Panc1 (cell line): ENCODE results near the gene CCR2.

Experiments
- POLR2AphosphoS5 ChIP-seq: IDR thresholded peaks from 2 replicates; pipeline ENCODE4 v1.6.1; 2012; ENCODE audit warnings: mild to moderate bottlenecking, low read depth, low read length, moderate library complexity
- SIN3A ChIP-seq: IDR thresholded peaks from 2 replicates; pipeline ENCODE4 v1.6.1; 2012; ENCODE audit warnings: low read depth, mild to moderate bottlenecking, low read length, moderate library complexity, borderline replicate concordance; ENCODE audit not compliant: insufficient read depth
- TF ChIP-seq, protein P1 (sequence below): fragments of 450-650 bp; IDR thresholded peaks from 2 replicates; pipeline ENCODE4 v1.5.1; 2017; ENCODE audit warnings: mild to moderate bottlenecking

DNA sequence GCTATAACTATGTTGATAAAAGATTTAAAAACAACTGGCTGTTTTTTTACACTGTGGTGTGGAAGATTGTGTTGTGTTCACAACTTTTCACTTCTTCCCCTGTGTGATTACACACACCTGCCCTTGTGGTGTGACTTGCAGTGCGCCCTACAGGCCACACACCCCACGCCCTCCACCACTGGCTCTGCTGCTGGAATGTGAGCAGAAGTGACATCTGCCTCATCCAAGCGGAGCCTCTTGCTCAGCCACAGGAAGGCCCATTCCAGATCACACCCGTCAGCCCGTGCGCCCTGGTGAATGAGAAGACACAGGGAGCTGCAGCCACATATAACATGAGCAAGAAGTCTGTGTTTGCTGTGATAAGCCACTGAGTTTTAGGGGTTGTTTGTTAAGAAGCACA lies 7.0 kb downstream of the CCR2 start:
- TF ChIP-seq, protein P1, sequence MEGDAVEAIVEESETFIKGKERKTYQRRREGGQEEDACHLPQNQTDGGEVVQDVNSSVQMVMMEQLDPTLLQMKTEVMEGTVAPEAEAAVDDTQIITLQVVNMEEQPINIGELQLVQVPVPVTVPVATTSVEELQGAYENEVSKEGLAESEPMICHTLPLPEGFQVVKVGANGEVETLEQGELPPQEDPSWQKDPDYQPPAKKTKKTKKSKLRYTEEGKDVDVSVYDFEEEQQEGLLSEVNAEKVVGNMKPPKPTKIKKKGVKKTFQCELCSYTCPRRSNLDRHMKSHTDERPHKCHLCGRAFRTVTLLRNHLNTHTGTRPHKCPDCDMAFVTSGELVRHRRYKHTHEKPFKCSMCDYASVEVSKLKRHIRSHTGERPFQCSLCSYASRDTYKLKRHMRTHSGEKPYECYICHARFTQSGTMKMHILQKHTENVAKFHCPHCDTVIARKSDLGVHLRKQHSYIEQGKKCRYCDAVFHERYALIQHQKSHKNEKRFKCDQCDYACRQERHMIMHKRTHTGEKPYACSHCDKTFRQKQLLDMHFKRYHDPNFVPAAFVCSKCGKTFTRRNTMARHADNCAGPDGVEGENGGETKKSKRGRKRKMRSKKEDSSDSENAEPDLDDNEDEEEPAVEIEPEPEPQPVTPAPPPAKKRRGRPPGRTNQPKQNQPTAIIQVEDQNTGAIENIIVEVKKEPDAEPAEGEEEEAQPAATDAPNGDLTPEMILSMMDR: no peak
- TF ChIP-seq SIN3A (no peak), POLR2AphosphoS5 (no peak)
